OCI-LY7 (cell line): ENCODE data around the gene NVL. TPM values are rescaled to one million over a fixed set of nuclear protein-coding genes. Genes with fewer than 3 reads are reported as not detected.
A peak's percentile ranks its signal among the peaks of the same experiment; 100 is the strongest.

ENCODE experiments used
- BruUV-seq: library from RNA; stranded (reverse); fragments of 400-500 nt; replicated peaks from 2 replicates; lab custom pipeline; 2021; lab: Mats Ljungman, UMichigan
- CTCF ChIA-PET: fragments of 300-600 bp; sonication (Branson Sonifier 250); formaldehyde crosslinking; loops from one replicate; lab custom pipeline; 2022; ENCODE audit warnings: antibody characterized with exemption; ENCODE audit not compliant: unreplicated experiment; lab: Charles Lee
- POLR2A ChIA-PET: fragments of 300-600 bp; sonication (Branson Sonifier 250); formaldehyde crosslinking; loops from one replicate; lab custom pipeline; 2022; ENCODE audit warnings: antibody characterized with exemption; lab: Charles Lee
- DNase-seq: peaks from one replicate; pipeline ENCODE4 v3.0.0-alpha.2; 2015; ENCODE audit warnings: low spot score
- H2AFZ ChIP-seq: fragments of 200-600 bp; sonication (generic), shearing (Covaris generic); 2 replicates; pipeline ENCODE4 v1.6.1; 2014; ENCODE audit warnings: mild to moderate bottlenecking, antibody characterized with exemption, low read length, moderate library complexity
- H3K27ac ChIP-seq: fragments of 200-600 bp; sonication (generic); 2 replicates; pipeline ENCODE4 v1.5.1; 2014; ENCODE audit warnings: mixed run types, low read depth, mild to moderate bottlenecking, moderate library complexity, low read length, inconsistent platforms; ENCODE audit not compliant: poor library complexity, severe bottlenecking
- H3K36me3 ChIP-seq: fragments of 200-600 bp; sonication (generic); 2 replicates; pipeline ENCODE4 v1.6.1; 2014; ENCODE audit warnings: mild to moderate bottlenecking, antibody characterized with exemption, low read length, moderate library complexity, mixed read lengths; ENCODE audit not compliant: insufficient read depth
- H3K4me1 ChIP-seq: fragments of 200-600 bp; sonication (generic); 2 replicates; pipeline ENCODE4 v1.5.1; 2014; ENCODE audit warnings: mild to moderate bottlenecking, low read length; ENCODE audit not compliant: insufficient read depth, poor library complexity, severe bottlenecking
- H3K4me2 ChIP-seq: fragments of 200-600 bp; sonication (generic); 2 replicates; pipeline ENCODE4 v1.6.1; 2014; ENCODE audit warnings: mild to moderate bottlenecking, low read length
- H3K4me3 ChIP-seq: fragments of 200-600 bp; sonication (generic); 2 replicates; pipeline ENCODE4 v1.5.1; 2014; ENCODE audit warnings: mild to moderate bottlenecking, low read depth, low read length; ENCODE audit not compliant: poor library complexity, severe bottlenecking
- H3K79me2 ChIP-seq: fragments of 200-600 bp; sonication (generic); 2 replicates; pipeline ENCODE4 v1.6.1; 2016; ENCODE audit warnings: low read depth, mild to moderate bottlenecking, low read length, moderate library complexity, mixed read lengths; ENCODE audit not compliant: insufficient read depth
- H3K9me2 ChIP-seq: fragments of 200-600 bp; sonication (generic); 2 replicates; pipeline ENCODE4 v1.6.1; 2016; ENCODE audit warnings: mild to moderate bottlenecking, low read length, mixed read lengths; ENCODE audit not compliant: insufficient read depth
- H3K9me3 ChIP-seq: fragments of 200-600 bp; sonication (generic); 2 replicates; pipeline ENCODE4 v1.6.1; 2014; ENCODE audit warnings: mild to moderate bottlenecking, mixed run types, low read length, mixed read lengths
- H4K20me1 ChIP-seq: fragments of 200-600 bp; sonication (generic); 2 replicates; pipeline ENCODE4 v1.6.1; 2014; ENCODE audit warnings: mild to moderate bottlenecking, antibody characterized with exemption, low read length, moderate library complexity, mixed read lengths; ENCODE audit not compliant: insufficient read depth
- CTCF ChIP-seq: fragments of 200-600 bp; sonication (generic); conservative IDR thresholded peaks from 2 replicates; pipeline ENCODE4 v1.5.1; 2014; ENCODE audit warnings: mild to moderate bottlenecking, antibody characterized with exemption, low read length, moderate library complexity, mixed read lengths
- EZH2phosphoT487 ChIP-seq: fragments of 200-600 bp; sonication (generic); IDR thresholded peaks from 2 replicates; pipeline ENCODE4 v1.6.1; 2018; ENCODE audit warnings: low read depth, borderline replicate concordance, mild to moderate bottlenecking, mixed run types, antibody characterized with exemption, low read length, moderate library complexity, mixed read lengths
- intact Hi-C: fragments of 100-400 bp; cut with micrococcal nuclease; formaldehyde crosslinking; loops from one replicate; pipeline ENCODE4 v1.10.0; 2022; ENCODE audit not compliant: unreplicated experiment
- total RNA-seq, 2 experiments: library from RNA; depleted of rRNA in 1 of 2; stranded (reverse); fragments of >200 nt in 1 of 2; shearing (Covaris generic) in 1 of 2; gene quantifications; 2 replicates each; pipeline ENCODE4 v1.2.3, GENCODE V29; 2014 to 2022

Gene NVL
- total RNA-seq, 2 experiments from 2014 or later: 31.6 to 43.0 TPM

- H3K9me3 ChIP-seq: no peaks in the 10 kb centered on the region
- H3K36me3 ChIP-seq: no peaks in the 10 kb centered on the region
- peaks cover 29% of the 10 kb centered on the region for H3K4me1 ChIP-seq
- no peaks in the 10 kb centered on the region for H3K79me2 ChIP-seq
- H3K9me2 ChIP-seq: no peaks in the 10 kb centered on the region
- peak overlapping the region; percentile 41 for H3K27ac ChIP-seq
- intact Hi-C loops: no loop called here
- H3K4me3 ChIP-seq: peak overlapping the region; percentile 2
- H2AFZ ChIP-seq: peak overlapping the region; percentile 51; the same call in 1 of the 2 replicates
- ChIA-PET CTCF (interaction anchor here (1.3 kb wide), 1 partner anchor 9 kb away, joined by 3 read pairs; no protein-coding TSS in a partner anchor), POLR2A (interaction anchor here (0.6 to 1.7 kb wide), 5 partner anchors 13 to 239 kb away, joined by 3 to 10 read pairs (median 3); partner anchors contain the start of gene DEGS1)
- H3K4me2 ChIP-seq: peak overlapping the region; percentile 65
- no peak for TF ChIP-seq EZH2phosphoT487
- no peak for TF ChIP-seq CTCF
- H4K20me1 ChIP-seq: no peaks in the 10 kb centered on the region
- peak; percentile 73 for DNase-seq
- no TSS peak for BruUV-seq
Observed at GRCh38 chr1:224203243-224204016, 126.5 kb downstream of the NVL start.

GRCh38 chr1:224201853-224202252 is 128.1 kb downstream of the NVL start:
- DNase-seq: no peak
- Histone ChIP-seq H3K27ac (no peak overlapping the region), H3K4me3 (no peak overlapping the region), H3K4me2 (no peak overlapping the region), H3K79me2 (no peaks in the 10 kb centered on the region), H3K36me3 (no peaks in the 10 kb centered on the region), H4K20me1 (no peaks in the 10 kb centered on the region), H3K9me2 (no peaks in the 10 kb centered on the region), H3K4me1 (peaks cover 29% of the 10 kb centered on the region), H2AFZ (no peak overlapping the region), H3K9me3 (no peaks in the 10 kb centered on the region)
- no peak for TF ChIP-seq EZH2phosphoT487
- TF ChIP-seq CTCF: no peak
- POLR2A ChIA-PET: interaction anchor here (1.3 kb wide), 1 partner anchor 8 kb away, joined by 3 read pairs; no protein-coding TSS in a partner anchor
- intact Hi-C loops: no loop called here
- CTCF ChIA-PET: interaction anchor here (0.7 kb wide), 1 partner anchor 23 kb away, joined by 4 read pairs; no protein-coding TSS in a partner anchor
- BruUV-seq: no TSS peak
